H1 (cell line): ENCODE measurements around the gene BASP1. TPM values are rescaled to one million over a fixed set of nuclear protein-coding genes. Genes with fewer than 3 reads are reported as not detected.

ENCODE experiments used
- CTCF ChIA-PET: fragments of 300-600 bp; sonication (Branson Sonifier 250); formaldehyde crosslinking; loops from one replicate; lab custom pipeline; 2021; ENCODE audit not compliant: partially characterized antibody; lab: Charles Lee
- POLR2A ChIA-PET: fragments of 300-600 bp; sonication (Branson Sonifier 250); formaldehyde crosslinking; loops from one replicate; lab custom pipeline; 2021; ENCODE audit warnings: inconsistent platforms; ENCODE audit not compliant: partially characterized antibody; lab: Charles Lee
- DNase-seq, 2 experiments: peaks; one replicate each; pipeline versions ENCODE4 v3.0.0 to v3.0.0-alpha.2; 2010 to 2022; ENCODE audit warnings: low spot score in 2 of 2, low read depth in 1 of 2, mixed read lengths in 1 of 2
- FAIRE-seq: peaks from 2 replicates; lab custom pipeline; 2011; peaks lifted over from hg19 to GRCh38; lab: Jason Lieb, UNC
- H2AFZ ChIP-seq: 2 replicates; pipeline ENCODE4 v1.8.1; 2012; ENCODE audit warnings: low read length, inconsistent platforms
- H2AK5ac ChIP-seq: 2 replicates; pipeline ENCODE4 v1.6.1; 2013; ENCODE audit warnings: low read depth, low read length
- H2BK120ac ChIP-seq: replicated peaks from 2 replicates; pipeline ENCODE3; 2013; ENCODE audit warnings: low read depth, low read length, inconsistent platforms
- H2BK12ac ChIP-seq: 2 replicates; pipeline ENCODE4 v1.6.1; 2013; ENCODE audit warnings: low read depth, low read length
- H2BK15ac ChIP-seq: 2 replicates; pipeline ENCODE4 v1.6.1; 2013; ENCODE audit warnings: low read length
- H2BK20ac ChIP-seq: 2 replicates; pipeline ENCODE4 v1.6.1; 2013; ENCODE audit warnings: low read length
- H2BK5ac ChIP-seq: 2 replicates; pipeline ENCODE4 v1.6.1; 2013; ENCODE audit warnings: low read depth, low read length
- H3K14ac ChIP-seq: 2 replicates; pipeline ENCODE4 v1.6.1; 2013; ENCODE audit warnings: inconsistent platforms; ENCODE audit not compliant: insufficient read length
- H3K18ac ChIP-seq: 2 replicates; pipeline ENCODE4 v1.6.1; 2013; ENCODE audit warnings: low read length; ENCODE audit errors: extremely low read depth
- H3K23ac ChIP-seq: 2 replicates; pipeline ENCODE4 v1.6.1; 2013; ENCODE audit warnings: inconsistent platforms; ENCODE audit not compliant: insufficient read length
- H3K23me2 ChIP-seq: 2 replicates; pipeline ENCODE4 v1.6.1; 2013; ENCODE audit warnings: low read depth, low read length
- H3K27ac ChIP-seq: 2 replicates; pipeline ENCODE4 v1.6.1; 2011; ENCODE audit warnings: low read depth, low read length, inconsistent platforms
- H3K27me3 ChIP-seq, 4 experiments: replicated peaks in 1 of 4; 1 replicate in 1 of 4; 2 replicates in 3 of 4; pipeline versions ENCODE4 v1.6.1 to v1.8.1; 2011 to 2013; ENCODE audit warnings: low read length in 3 of 4, mild to moderate bottlenecking in 3 of 4, inconsistent platforms in 2 of 4, mixed read lengths in 2 of 4, moderate library complexity in 1 of 4; ENCODE audit not compliant: control insufficient read depth in 3 of 4, insufficient read depth in 3 of 4; ENCODE audit errors: extremely low read depth in 1 of 4
- H3K36me3 ChIP-seq, 4 experiments: 2 replicates each; pipeline versions ENCODE4 v1.6.1 to v1.8.1; 2011 to 2013; ENCODE audit warnings: mild to moderate bottlenecking in 4 of 4, low read length in 3 of 4, moderate library complexity in 2 of 4, control low read depth in 1 of 4, inconsistent platforms in 1 of 4; ENCODE audit not compliant: insufficient read depth in 4 of 4, control insufficient read depth in 2 of 4
- H3K4ac ChIP-seq: replicated peaks from 2 replicates; pipeline ENCODE3; 2013; ENCODE audit warnings: low read length, low read depth, mixed read lengths, inconsistent platforms; ENCODE audit not compliant: insufficient read length
- H3K4me1 ChIP-seq, 4 experiments: replicated peaks in 1 of 4; 1 replicate in 1 of 4; 2 replicates in 3 of 4; pipeline versions ENCODE4 v1.6.1 to v1.8.1; 2011 to 2013; ENCODE audit warnings: low read length in 3 of 4, inconsistent platforms in 2 of 4, mixed read lengths in 1 of 4; ENCODE audit not compliant: insufficient read depth in 4 of 4, control insufficient read depth in 3 of 4
- H3K4me2 ChIP-seq, 2 experiments: 2 replicates each; pipeline versions ENCODE4 v1.6.1 to v1.8.1; 2011 to 2013; ENCODE audit warnings: low read depth in 2 of 2, low read length in 2 of 2, control low read depth in 1 of 2, inconsistent platforms in 1 of 2, mild to moderate bottlenecking in 1 of 2; ENCODE audit not compliant: insufficient read depth in 1 of 2
- H3K4me3 ChIP-seq, 4 experiments: fragments of 200-600, 300-600 bp in 1 of 4; sonication (generic), shearing (Covaris generic), sonication (Bioruptor Twin) in 1 of 4; 2 replicates each; pipeline versions ENCODE4 v1.5.1 to v1.8.1; 2011 to 2016; ENCODE audit warnings: low read length in 4 of 4, low read depth in 3 of 4, control low read depth in 2 of 4, inconsistent platforms in 2 of 4, mild to moderate bottlenecking in 2 of 4, mixed read lengths in 1 of 4, moderate library complexity in 1 of 4; ENCODE audit not compliant: insufficient read depth in 2 of 4; ENCODE audit errors: extremely low read depth in 1 of 4
- H3K56ac ChIP-seq: replicated peaks from 2 replicates; pipeline ENCODE3; 2013; ENCODE audit warnings: low read depth, mild to moderate bottlenecking, mixed read lengths, low read length, inconsistent platforms; ENCODE audit not compliant: insufficient read length
- H3K79me1 ChIP-seq: 2 replicates; pipeline ENCODE4 v1.6.1; 2013; ENCODE audit warnings: low read depth, low read length, control low read depth
- H3K79me2 ChIP-seq, 2 experiments: 2 replicates each; pipeline versions ENCODE4 v1.6.1 to v1.8.1; 2012 to 2013; ENCODE audit warnings: low read length in 2 of 2, mild to moderate bottlenecking in 2 of 2, inconsistent platforms in 1 of 2; ENCODE audit not compliant: insufficient read depth in 2 of 2, control insufficient read depth in 1 of 2
- H3K9ac ChIP-seq, 4 experiments: replicated peaks in 1 of 4; 1 replicate in 1 of 4; 2 replicates in 3 of 4; pipeline versions ENCODE4 v1.6.1 to v1.8.1; 2011 to 2013; ENCODE audit warnings: low read depth in 3 of 4, low read length in 3 of 4, control low read depth in 2 of 4, mild to moderate bottlenecking in 2 of 4, moderate library complexity in 2 of 4, inconsistent platforms in 1 of 4; ENCODE audit errors: extremely low read depth in 1 of 4
- H3K9me3 ChIP-seq, 2 experiments: 2 replicates each; pipeline versions ENCODE4 v1.6.1 to v1.8.1; 2012 to 2013; ENCODE audit warnings: mild to moderate bottlenecking in 2 of 2, moderate library complexity in 2 of 2, control low read depth in 1 of 2, inconsistent platforms in 1 of 2, low read depth in 1 of 2, low read length in 1 of 2, mixed read lengths in 1 of 2; ENCODE audit not compliant: insufficient read depth in 2 of 2
- H4K20me1 ChIP-seq, 2 experiments: replicated peaks in 1 of 2; 2 replicates each; pipeline versions ENCODE3 to v1.8.1; 2011 to 2013; ENCODE audit warnings: inconsistent platforms in 2 of 2, low read length in 2 of 2, mild to moderate bottlenecking in 1 of 2; ENCODE audit not compliant: insufficient read depth in 2 of 2, control insufficient read depth in 1 of 2
- H4K5ac ChIP-seq: 2 replicates; pipeline ENCODE4 v1.6.1; 2013; ENCODE audit warnings: low read length, low read depth, mixed read lengths, inconsistent platforms; ENCODE audit not compliant: insufficient read length
- H4K8ac ChIP-seq: 2 replicates; pipeline ENCODE4 v1.8.0; 2013; ENCODE audit warnings: mild to moderate bottlenecking, moderate library complexity, low read length, inconsistent platforms; ENCODE audit not compliant: insufficient read depth; ENCODE audit errors: extremely low read depth
- H4K91ac ChIP-seq: replicated peaks from 2 replicates; pipeline ENCODE3; 2013; ENCODE audit warnings: low read length, mixed read lengths, inconsistent platforms; ENCODE audit not compliant: insufficient read length
- ATF2 ChIP-seq: IDR thresholded peaks from 2 replicates; pipeline ENCODE4 v1.6.1; 2012; ENCODE audit warnings: low read length, inconsistent platforms
- ATF3 ChIP-seq: IDR thresholded peaks from 2 replicates; pipeline ENCODE4 v1.6.1; 2011; ENCODE audit warnings: low read depth, mild to moderate bottlenecking, low read length; ENCODE audit not compliant: insufficient read depth
- BCL11A ChIP-seq, 2 experiments: IDR thresholded peaks; one replicate each; pipeline ENCODE4 v1.6.1; 2011; ENCODE audit warnings: low read depth in 2 of 2, low read length in 2 of 2, mild to moderate bottlenecking in 2 of 2
- KDM5A ChIP-seq: fragments of 200-600 bp; IDR thresholded peaks from 2 replicates; pipeline ENCODE4 v1.7.1; 2012; ENCODE audit warnings: mild to moderate bottlenecking, low read length, inconsistent platforms, mixed read lengths
- TAF7 ChIP-seq: optimal IDR thresholded peaks from 2 replicates; pipeline ENCODE3; 2011; ENCODE audit warnings: low read depth, mild to moderate bottlenecking, inconsistent platforms, low read length, moderate library complexity, borderline replicate concordance
- WGBS, 2 experiments: shearing (Covaris generic) in 1 of 2; methylation state at CpG; one replicate each; pipeline versions ENCODE4 v1.1.6 to v1.1.7; 2013 to 2015; ENCODE audit warnings: low lambda C conversion rate in 2 of 2, mixed read lengths in 2 of 2, inconsistent platforms in 1 of 2, low coverage in 1 of 2, missing lambda C conversion rate in 1 of 2; ENCODE audit not compliant: insufficient replicate concordance in 2 of 2, insufficient coverage in 1 of 2, insufficient read length in 1 of 2; ENCODE audit errors: extremely low coverage in 1 of 2, missing lambda C conversion rate in 1 of 2; 5-methylcytosine and 5-hydroxymethylcytosine counted together
- polyA plus RNA-seq, 7 experiments: library from polyadenylated mRNA; depleted of rRNA in 3 of 7; stranded (reverse) in 5 of 7; unstranded in 2 of 7; fragments of >200 nt in 5 of 7; fragments of 200-250 nt in 2 of 7; gene quantifications; 1 replicate in 5 of 7; 2 replicates in 1 of 7; 4 replicates in 1 of 7; pipeline versions ENCODE4 v1.2.1 to v1.2.3, GENCODE V29; 2011 to 2013; ENCODE audit warnings: missing spikeins in 2 of 7, mixed read lengths in 2 of 7
- total RNA-seq: library from RNA; stranded (reverse); fragmentation: NEBNext Ultra II Directional; extraction: Animal tissue kit (Norgen Biotek cat#: 25700); gene quantifications from 2 replicates; pipeline ENCODE4 v1.2.1, GENCODE V29; 2021

The BASP1 gene
- total and polyA plus RNA-seq, 2 of the 8 experiments (the other 6 are each of a cell fraction or from before 2014, with no cell fraction given), result 95.2 to 104 TPM

GRCh38 chr5:17229313-17229712, 11.9 kb downstream of the BASP1 start:
- Histone ChIP-seq H3K4me1 (peaks cover 0 to 16% (median 4%) of the 10 kb centered on the region in 4 experiments; a peak in 4 of 7 replicates), H3K79me1 (peaks cover 8% of the 10 kb centered on the region; the same call in 1 of the 2 replicates), H2AFZ (no peak overlapping the region), H3K23me2 (0 out of 2 replicates have a peak, but pooled peaks cover 1% of the 10 kb centered on the region), H2BK12ac (no peak overlapping the region), H3K36me3 (peaks cover 0 to 16% (median 2%) of the 10 kb centered on the region in 4 experiments; a peak in 4 of 8 replicates), H3K79me2 (peaks cover 14 to 90% of the 10 kb centered on the region in 2 experiments), H2BK120ac (no peak overlapping the region), H4K91ac (no peak overlapping the region), H3K27ac (no peak overlapping the region; the same call in 1 of the 2 replicates), H3K4me2 (no peak overlapping the region), H4K5ac (no peak overlapping the region), H3K4ac (no peak overlapping the region), H2BK15ac (no peak overlapping the region), H3K56ac (no peak overlapping the region), H3K14ac (no peak overlapping the region), H3K9ac (no peak overlapping the region), H3K23ac (no peak overlapping the region), H2BK5ac (no peak overlapping the region), H3K9me3 (no peaks in the 10 kb centered on the region), H2AK5ac (no peak overlapping the region), H3K4me3 (no peak overlapping the region), H3K27me3 (no peaks in the 10 kb centered on the region), H2BK20ac (no peak overlapping the region), H4K8ac (no peak overlapping the region), H3K18ac (no peak overlapping the region), H4K20me1 (peaks cover 15 to 25% of the 10 kb centered on the region in 2 experiments)
- ChIA-PET CTCF (interaction anchor here (0.6 to 0.9 kb wide), 3 partner anchors 13 to 792 kb away, joined by 3 to 4 read pairs (median 3); no protein-coding TSS in a partner anchor), POLR2A (no interaction called here)
- no peak for FAIRE-seq
- DNase-seq, result no peak
- WGBS, 2 experiments, result 91% methylated on average over 4 of the region's 4 CpGs; no CpG with 5 or more reads in 1 of the 2 experiments
- TF ChIP-seq TAF7 (no peak), ATF2 (no peak), KDM5A (no peak), ATF3 (no peak), BCL11A (IDR thresholded peaks at IDR 0.05; ENCODE audit: low read depth in 2 of 2, low read length in 2 of 2) (no peak)
